Stimulated activated CD4-positive, alpha-beta T cell treated with anti-CD3 and anti-CD28 coated beads, Interleukin-12 subunit alpha, Interleukin-12 subunit beta, amount 100 ng/mL, for 24 hours (primary cell): ENCODE data around the gene TDRD7.

Source experiments
- DNase-seq, 2 experiments: peaks; one replicate each; pipeline ENCODE4 v3.0.0-alpha.2; 2020; ENCODE audit warnings: low read depth in 2 of 2

The TDRD7 gene

GRCh38 chr9:97386733-97387503 lies 25.0 kb upstream of the TDRD7 start:
- DNase-seq, result peak; percentile 48 to 80

GRCh38 chr9:97387504-97387886 lies 24.4 kb upstream of the TDRD7 start:
- DNase-seq, result no peak

GRCh38 chr9:97387936-97388684 lies 23.8 kb upstream of the TDRD7 start:
- DNase-seq, result no peak

- peak in 1 of 2 experiments; percentile 29 for DNase-seq
Measured at GRCh38 chr9:97388721-97389238, 23.1 kb upstream of the TDRD7 start.

GRCh38 chr9:97389249-97389648 lies 22.6 kb upstream of the TDRD7 start:
- DNase-seq, result no peak

GRCh38 chr9:97390791-97391406 lies 21.0 kb upstream of the TDRD7 start:
- no peak for DNase-seq

- DNase-seq, result no peak
Measured at GRCh38 chr9:97394881-97395280, 17.0 kb upstream of the TDRD7 start.

- DNase-seq, result no peak
Measured at GRCh38 chr9:97395745-97396144, 16.2 kb upstream of the TDRD7 start.

- DNase-seq, result no peak
Measured at GRCh38 chr9:97396256-97396655, 15.6 kb upstream of the TDRD7 start.

- DNase-seq, result no peak
Measured at GRCh38 chr9:97397220-97397619, 14.7 kb upstream of the TDRD7 start.

GRCh38 chr9:97398999-97399758 lies 12.7 kb upstream of the TDRD7 start:
- DNase-seq, result peak; percentile 31 to 57

GRCh38 chr9:97403746-97404316 lies 8.1 kb upstream of the TDRD7 start:
- DNase-seq, result no peak

- no peak for DNase-seq
Measured at GRCh38 chr9:97405551-97405950, 6.3 kb upstream of the TDRD7 start.

- DNase-seq, result no peak
Measured at GRCh38 chr9:97406620-97407177, 5.2 kb upstream of the TDRD7 start.

- DNase-seq, result no peak
Measured at GRCh38 chr9:97408562-97408961, 3.3 kb upstream of the TDRD7 start.

- DNase-seq, result no peak
Measured at GRCh38 chr9:97411440-97411788, 482 bp upstream of the TDRD7 start.

- DNase-seq, result no peak
Measured at GRCh38 chr9:97412626-97413385, 910 bp downstream of the TDRD7 start.

GRCh38 chr9:97413462-97413861 lies 1.6 kb downstream of the TDRD7 start:
- DNase-seq, result no peak

GRCh38 chr9:97415146-97415545 lies 3.2 kb downstream of the TDRD7 start:
- DNase-seq, result no peak

GRCh38 chr9:97418880-97419279 lies 7.0 kb downstream of the TDRD7 start:
- DNase-seq, result no peak
